CD4-positive, alpha-beta T cell (primary cell): ENCODE measurements around the gene OPCML. TPM values are rescaled to one million over a fixed set of nuclear protein-coding genes. Genes with fewer than 3 reads are reported as not detected.

ENCODE experiments used
- ATAC-seq: fragments of 200-7000 bp; cut with Tn5 transposase; one replicate; pipeline ENCODE4 v1.10.0; 2022; ENCODE audit warnings: mild to moderate bottlenecking; ENCODE audit not compliant: poor library complexity
- CTCF ChIA-PET: fragments of 350-600 bp; sonication (Branson Sonifier 250); formaldehyde crosslinking; loops from one replicate; lab custom pipeline; 2021; ENCODE audit warnings: antibody characterized with exemption, inconsistent platforms; lab: Charles Lee
- POLR2A ChIA-PET: fragments of 350-600 bp; sonication (Branson Sonifier 250); formaldehyde crosslinking; loops from one replicate; lab custom pipeline; 2021; ENCODE audit warnings: antibody characterized with exemption, inconsistent platforms; lab: Charles Lee
- DNase-seq, 14 experiments: peaks; one replicate each; pipeline ENCODE4 v3.0.0-alpha.2; 2013 to 2020; ENCODE audit warnings: mixed read lengths in 2 of 14
- H3K27ac ChIP-seq, 2 donors: one replicate each; pipeline versions ENCODE4 v1.5.1 to v1.7.0; 2013; ENCODE audit warnings: low read length in 2 of 2, low read depth in 1 of 2, mild to moderate bottlenecking in 1 of 2
- H3K27me3 ChIP-seq, 2 experiments: 1 replicate in 1 of 2; 2 replicates in 1 of 2; pipeline versions ENCODE4 v1.6.1 to v1.7.0; 2013; ENCODE audit warnings: low read length in 2 of 2, control low read depth in 1 of 2, mild to moderate bottlenecking in 1 of 2, moderate library complexity in 1 of 2; ENCODE audit not compliant: insufficient read depth in 2 of 2, control insufficient read depth in 1 of 2
- H3K36me3 ChIP-seq: one replicate; pipeline ENCODE4 v1.6.1; 2013; ENCODE audit warnings: low read length, control low read depth; ENCODE audit not compliant: insufficient read depth
- H3K4me1 ChIP-seq: one replicate; pipeline ENCODE4 v1.6.1; 2013; ENCODE audit warnings: low read length, control low read depth; ENCODE audit not compliant: insufficient read depth
- H3K4me3 ChIP-seq: one replicate; pipeline ENCODE4 v1.5.1; 2013; ENCODE audit warnings: mild to moderate bottlenecking, low read length, moderate library complexity
- H3K9me3 ChIP-seq, 2 experiments: 1 replicate in 1 of 2; 2 replicates in 1 of 2; pipeline versions ENCODE4 v1.6.1 to v1.7.0; 2013; ENCODE audit warnings: low read length in 2 of 2, mild to moderate bottlenecking in 2 of 2, control low read depth in 1 of 2, moderate library complexity in 1 of 2; ENCODE audit not compliant: control insufficient read depth in 1 of 2, insufficient read depth in 1 of 2
- H3K27ac Mint-ChIP-seq: one replicate; pipeline ENCODE4 v1.8.0; 2020; ENCODE audit warnings: mixed read lengths
- H3K27me3 Mint-ChIP-seq: one replicate; pipeline ENCODE4 v1.8.0; 2021; ENCODE audit warnings: mixed read lengths
- H3K36me3 Mint-ChIP-seq: one replicate; pipeline ENCODE4 v1.8.0; 2021; ENCODE audit warnings: low read depth, mixed read lengths
- H3K4me1 Mint-ChIP-seq: one replicate; pipeline ENCODE4 v1.8.0; 2021; ENCODE audit warnings: low read depth, mixed read lengths
- H3K4me3 Mint-ChIP-seq: one replicate; pipeline ENCODE4 v1.8.0; 2020; ENCODE audit warnings: mild to moderate bottlenecking, mixed read lengths
- H3K9me3 Mint-ChIP-seq: one replicate; pipeline ENCODE4 v1.8.0; 2020; ENCODE audit warnings: mixed read lengths
- intact Hi-C, 2 experiments: fragments of 100-400 bp; cut with DNase I in 1 of 2; cut with micrococcal nuclease in 1 of 2; formaldehyde crosslinking; loops; one replicate each; pipeline versions ENCODE4 v1.15.1 to v1.9.0; 2023 to 2025; cut with DNase I, micrococcal nuclease
- total RNA-seq, 174 experiments: library from RNA in 2 of 174; stranded (reverse) in 2 of 174; gene quantifications; one replicate each; pipeline ENCODE4 v1.2.3 and lab custom pipeline; 2021 to 2026
- TF ChIP-seq, protein P1 (sequence below): fragments of 200-600 bp; IDR thresholded peaks from one replicate; pipeline ENCODE4 v1.8.0; 2022; ENCODE audit warnings: antibody characterized with exemption, mild to moderate bottlenecking

OPCML gene
- total RNA-seq, 2 experiments from 2014 or later: not detected

DNA sequence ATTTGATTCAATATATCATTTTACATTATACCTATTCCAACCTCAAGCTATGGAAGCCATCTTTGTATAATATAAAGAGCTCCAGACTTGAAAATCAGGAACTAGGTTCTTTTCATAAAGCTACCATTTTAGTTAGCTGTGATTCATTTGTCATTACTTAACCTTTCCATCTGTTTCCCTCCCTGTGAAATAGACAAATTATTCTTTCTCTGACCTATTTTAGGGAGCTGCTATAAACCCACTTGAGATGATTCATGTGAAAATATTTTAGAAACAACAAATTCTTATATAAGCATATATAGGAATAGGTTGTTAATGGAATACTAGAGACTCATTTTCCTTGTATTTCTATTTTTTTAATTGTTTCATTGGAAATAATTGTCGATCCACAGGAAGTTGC is 1012.1 kb downstream of the OPCML start:
- H3K27me3 ChIP-seq: no peaks in the 10 kb centered on the region
- intact Hi-C loops: no loop called here
- Mint-ChIP-seq H3K27me3 (no peaks in the 10 kb centered on the region), H3K4me1 (no peaks in the 10 kb centered on the region), H3K4me3 (no peak overlapping the region), H3K27ac (no peak overlapping the region), H3K9me3 (peaks cover 5% of the 10 kb centered on the region), H3K36me3 (no peaks in the 10 kb centered on the region)
- no peak for ATAC-seq
- no peak overlapping the region for H3K27ac ChIP-seq
- H3K4me3 ChIP-seq: no peak overlapping the region
- TF ChIP-seq, protein P1, sequence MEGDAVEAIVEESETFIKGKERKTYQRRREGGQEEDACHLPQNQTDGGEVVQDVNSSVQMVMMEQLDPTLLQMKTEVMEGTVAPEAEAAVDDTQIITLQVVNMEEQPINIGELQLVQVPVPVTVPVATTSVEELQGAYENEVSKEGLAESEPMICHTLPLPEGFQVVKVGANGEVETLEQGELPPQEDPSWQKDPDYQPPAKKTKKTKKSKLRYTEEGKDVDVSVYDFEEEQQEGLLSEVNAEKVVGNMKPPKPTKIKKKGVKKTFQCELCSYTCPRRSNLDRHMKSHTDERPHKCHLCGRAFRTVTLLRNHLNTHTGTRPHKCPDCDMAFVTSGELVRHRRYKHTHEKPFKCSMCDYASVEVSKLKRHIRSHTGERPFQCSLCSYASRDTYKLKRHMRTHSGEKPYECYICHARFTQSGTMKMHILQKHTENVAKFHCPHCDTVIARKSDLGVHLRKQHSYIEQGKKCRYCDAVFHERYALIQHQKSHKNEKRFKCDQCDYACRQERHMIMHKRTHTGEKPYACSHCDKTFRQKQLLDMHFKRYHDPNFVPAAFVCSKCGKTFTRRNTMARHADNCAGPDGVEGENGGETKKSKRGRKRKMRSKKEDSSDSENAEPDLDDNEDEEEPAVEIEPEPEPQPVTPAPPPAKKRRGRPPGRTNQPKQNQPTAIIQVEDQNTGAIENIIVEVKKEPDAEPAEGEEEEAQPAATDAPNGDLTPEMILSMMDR: no peak
- no peaks in the 10 kb centered on the region for H3K36me3 ChIP-seq
- no peak for DNase-seq
- no peaks in the 10 kb centered on the region for H3K4me1 ChIP-seq
- POLR2A ChIA-PET: no interaction called here
- H3K9me3 ChIP-seq: no peaks in the 10 kb centered on the region
- CTCF ChIA-PET: no interaction called here

DNA sequence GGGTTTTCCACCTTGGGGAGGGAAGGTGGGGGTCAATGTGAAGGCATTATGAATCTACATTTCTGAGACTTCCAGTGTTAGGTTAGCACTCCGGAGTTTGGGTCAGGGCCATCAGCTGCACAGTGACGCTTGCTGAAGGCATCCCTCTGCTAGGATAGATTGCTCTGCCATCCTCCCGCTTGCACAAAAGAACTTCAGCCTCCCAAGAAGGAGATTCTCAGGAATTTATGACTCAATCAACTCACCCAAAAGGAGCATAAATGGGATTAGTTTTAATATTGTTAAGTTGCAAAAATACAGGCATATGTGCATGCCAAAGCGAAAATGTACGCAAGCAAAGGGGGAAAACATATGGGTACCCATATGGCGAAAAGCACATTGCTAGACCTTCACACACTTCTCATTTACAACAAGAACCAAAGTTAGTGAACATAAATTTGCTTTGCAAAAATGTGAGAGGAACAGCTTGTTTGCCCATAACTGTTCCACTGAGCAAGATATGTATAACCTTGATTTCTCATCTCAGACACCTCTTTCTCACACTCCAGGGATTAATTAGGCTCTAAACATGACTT is 1013.0 kb downstream of the OPCML start:
- H3K27me3 ChIP-seq: no peaks in the 10 kb centered on the region
- H3K36me3 Mint-ChIP-seq: no peaks in the 10 kb centered on the region
- no peak overlapping the region for H3K27ac ChIP-seq
- H3K4me1 Mint-ChIP-seq: no peaks in the 10 kb centered on the region
- H3K36me3 ChIP-seq: no peaks in the 10 kb centered on the region
- no peak for ATAC-seq
- intact Hi-C loops: no loop called here
- H3K4me3 ChIP-seq: no peak overlapping the region
- H3K4me1 ChIP-seq: no peaks in the 10 kb centered on the region
- no peak overlapping the region for H3K27ac Mint-ChIP-seq
- no peak for DNase-seq
- peaks cover 5% of the 10 kb centered on the region for H3K9me3 Mint-ChIP-seq
- H3K9me3 ChIP-seq: no peaks in the 10 kb centered on the region
- TF ChIP-seq, protein P1: no peak
- CTCF ChIA-PET: no interaction called here
- H3K27me3 Mint-ChIP-seq: no peaks in the 10 kb centered on the region
- no peak overlapping the region for H3K4me3 Mint-ChIP-seq
- POLR2A ChIA-PET: no interaction called here

DNA sequence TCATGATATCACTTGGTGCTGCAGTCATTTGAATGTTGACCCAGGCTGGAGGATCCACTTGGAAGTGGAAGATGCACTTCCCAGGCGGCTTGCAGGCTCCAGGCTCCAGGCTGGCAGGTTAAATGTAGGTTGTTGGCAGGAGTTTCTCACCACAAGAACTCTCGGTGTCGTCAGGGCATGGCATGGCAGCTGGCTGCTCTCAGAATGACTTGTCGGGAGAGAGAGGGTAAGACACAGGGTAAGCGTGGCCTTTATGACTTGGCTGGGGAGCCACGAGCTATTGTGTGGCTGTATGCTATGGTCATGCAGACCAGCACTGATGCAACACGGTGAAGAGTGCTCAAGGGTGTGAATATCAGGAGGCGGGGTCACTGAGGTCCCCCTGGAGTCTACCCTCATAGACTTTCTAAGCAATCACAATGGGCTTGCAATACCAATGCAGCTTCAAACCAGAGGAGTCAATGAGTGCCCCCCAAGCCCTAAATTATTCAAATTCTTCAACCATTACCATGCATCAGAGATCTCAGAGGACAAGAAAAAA is 1027.7 kb downstream of the OPCML start:
- H3K9me3 ChIP-seq: peaks cover 0 to 8% of the 10 kb centered on the region in 2 experiments
- no peaks in the 10 kb centered on the region for H3K27me3 ChIP-seq
- H3K4me1 Mint-ChIP-seq: no peaks in the 10 kb centered on the region
- H3K27ac Mint-ChIP-seq: no peak overlapping the region
- H3K27ac ChIP-seq: no peak overlapping the region
- H3K4me3 ChIP-seq: no peak overlapping the region
- ATAC-seq (no peak), DNase-seq (no peak)
- no peaks in the 10 kb centered on the region for H3K27me3 Mint-ChIP-seq
- H3K4me1 ChIP-seq: no peaks in the 10 kb centered on the region
- H3K36me3 Mint-ChIP-seq: no peaks in the 10 kb centered on the region
- TF ChIP-seq, protein P1: no peak
- ChIA-PET CTCF (no interaction called here), POLR2A (no interaction called here)
- intact Hi-C loops: no loop called here
- peaks cover 10% of the 10 kb centered on the region for H3K9me3 Mint-ChIP-seq
- H3K36me3 ChIP-seq: no peaks in the 10 kb centered on the region
- H3K4me3 Mint-ChIP-seq: no peak overlapping the region
